SK-N-MC (cell line): ENCODE results near the gene SLAMF9.

Source experiments
- DNase-seq: peaks from one replicate; pipeline ENCODE4 v3.0.0-alpha.2; 2011; ENCODE audit warnings: low read depth, low spot score
- H3K27ac ChIP-seq: fragments of 200-600 bp; sonication (generic); 2 replicates; pipeline ENCODE4 v1.5.1; 2016; ENCODE audit warnings: mixed run types
- H3K36me3 ChIP-seq: fragments of 200-600 bp; sonication (generic); 2 replicates; pipeline ENCODE4 v1.6.1; 2017; ENCODE audit warnings: antibody characterized with exemption, low read length, mixed read lengths; ENCODE audit not compliant: insufficient read depth
- H3K4me3 ChIP-seq: fragments of 200-600 bp; sonication (generic); 2 replicates; pipeline ENCODE4 v1.5.1; 2016
- H3K9ac ChIP-seq: fragments of 200-600 bp; sonication (generic); 2 replicates; pipeline ENCODE4 v1.8.0; 2017; ENCODE audit warnings: mixed run types, mixed read lengths; ENCODE audit not compliant: insufficient read length
- H3K9me3 ChIP-seq: fragments of 200-600 bp; sonication (generic); 2 replicates; pipeline ENCODE4 v1.6.1; 2017; ENCODE audit warnings: low read depth, mild to moderate bottlenecking, antibody characterized with exemption, low read length, moderate library complexity, mixed read lengths
- EZH2 ChIP-seq: fragments of 200-600 bp; sonication (generic); IDR thresholded peaks from one replicate; pipeline ENCODE4 v1.6.1; 2017; ENCODE audit warnings: antibody characterized with exemption
- FOXP2 ChIP-seq: optimal IDR thresholded peaks from 2 replicates; pipeline ENCODE3; 2011; ENCODE audit warnings: mild to moderate bottlenecking, moderate library complexity; ENCODE audit not compliant: insufficient read depth; ENCODE audit errors: extremely low read length, control extremely low read depth
- POLR2AphosphoS5 ChIP-seq: IDR thresholded peaks from 2 replicates; pipeline ENCODE4 v1.6.1; 2012; ENCODE audit warnings: mild to moderate bottlenecking, low read depth, low read length, borderline replicate concordance

SLAMF9 gene

DNA sequence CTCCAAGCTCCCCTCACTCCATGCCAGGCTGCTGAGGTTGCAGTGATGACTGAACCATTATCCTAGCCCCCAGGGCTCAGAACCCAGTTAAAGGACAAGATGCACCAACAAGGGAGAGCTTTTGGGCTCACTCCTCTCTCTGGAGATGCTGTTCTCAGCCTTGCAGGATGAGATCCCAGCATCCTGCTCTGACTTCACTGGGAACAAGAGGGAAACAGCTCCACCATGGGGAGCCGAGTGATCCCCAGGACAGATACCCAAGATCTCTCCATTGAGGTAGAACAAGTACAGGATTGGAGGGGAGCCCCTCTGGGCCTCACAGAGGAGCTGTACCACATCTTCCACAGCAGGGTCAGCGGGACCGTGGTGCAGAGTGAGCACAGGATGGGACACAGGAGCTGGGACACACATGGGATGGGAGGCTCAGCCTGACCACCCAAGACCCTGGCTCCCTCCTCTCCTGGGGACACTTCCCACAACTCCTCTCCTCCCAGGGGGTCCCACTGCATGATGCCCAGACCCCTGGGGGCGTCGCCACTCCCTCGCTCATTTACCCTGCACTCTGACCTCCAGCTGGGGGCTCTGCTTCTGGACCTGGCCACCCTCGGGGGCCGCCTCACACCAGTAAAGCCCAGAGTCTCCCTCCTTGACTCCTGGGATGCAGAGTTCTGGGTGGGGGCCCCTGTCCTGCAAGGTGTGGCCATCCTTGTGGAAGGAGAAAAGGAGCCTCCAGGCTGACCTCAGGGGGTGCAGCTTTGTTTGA, 18.6 kb upstream of the SLAMF9 start:
- no peak for TF ChIP-seq FOXP2
- TF ChIP-seq POLR2AphosphoS5, result no peak
- no peak for TF ChIP-seq EZH2
- DNase-seq, result no peak
- Histone ChIP-seq H3K27ac (no peak overlapping the region), H3K9me3 (no peaks in the 10 kb centered on the region), H3K9ac (no peak overlapping the region), H3K4me3 (no peak overlapping the region), H3K36me3 (no peaks in the 10 kb centered on the region)

DNA sequence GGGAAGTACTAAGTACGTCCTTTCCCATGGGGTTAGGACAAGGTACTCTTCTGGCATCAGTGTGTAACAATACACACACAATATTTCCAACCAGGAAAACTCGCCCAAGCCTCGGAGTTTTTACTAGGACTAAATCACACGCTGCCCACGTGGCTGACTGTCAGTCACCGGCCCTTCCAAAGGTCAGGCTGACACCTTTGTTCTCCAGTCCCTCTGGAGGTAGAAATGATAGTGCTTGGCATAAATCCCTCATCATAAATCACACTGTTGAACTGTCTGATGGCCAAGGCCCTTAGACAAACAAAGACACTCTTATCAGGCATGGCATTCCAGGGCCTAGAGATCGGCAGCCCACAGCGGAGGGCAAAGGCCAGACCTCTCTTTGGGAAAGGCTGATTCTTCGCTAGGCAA, 16.9 kb upstream of the SLAMF9 start:
- Histone ChIP-seq H3K9ac (no peak overlapping the region), H3K9me3 (no peaks in the 10 kb centered on the region), H3K27ac (no peak overlapping the region), H3K4me3 (no peak overlapping the region), H3K36me3 (no peaks in the 10 kb centered on the region)
- TF ChIP-seq EZH2 (no peak), FOXP2 (no peak), POLR2AphosphoS5 (no peak)
- DNase-seq, result no peak

DNA sequence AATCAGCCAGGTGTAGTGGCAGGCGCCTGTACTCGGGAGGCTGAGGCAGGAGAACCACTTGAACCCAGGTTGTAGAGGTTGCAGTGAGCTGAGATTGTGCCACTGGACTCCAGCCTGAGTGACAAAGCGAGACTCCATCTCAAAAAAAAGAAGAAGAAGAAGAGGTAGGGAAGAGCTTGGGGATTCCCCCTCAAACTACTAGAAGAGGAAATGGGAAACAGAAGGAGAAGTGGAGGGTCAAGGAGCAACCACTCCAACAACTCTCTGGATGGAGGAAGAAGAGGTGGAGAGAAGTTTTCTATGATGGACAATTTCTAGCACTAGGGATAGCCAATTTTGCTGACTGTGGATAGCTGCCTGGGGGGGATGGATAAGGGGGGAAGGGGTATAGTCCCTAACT, 14.9 kb upstream of the SLAMF9 start:
- Histone ChIP-seq H3K27ac (no peak overlapping the region), H3K36me3 (no peaks in the 10 kb centered on the region), H3K9me3 (no peaks in the 10 kb centered on the region), H3K4me3 (no peak overlapping the region), H3K9ac (no peak overlapping the region)
- no peak for DNase-seq
- no peak for TF ChIP-seq FOXP2
- TF ChIP-seq POLR2AphosphoS5, result no peak
- no peak for TF ChIP-seq EZH2

DNA sequence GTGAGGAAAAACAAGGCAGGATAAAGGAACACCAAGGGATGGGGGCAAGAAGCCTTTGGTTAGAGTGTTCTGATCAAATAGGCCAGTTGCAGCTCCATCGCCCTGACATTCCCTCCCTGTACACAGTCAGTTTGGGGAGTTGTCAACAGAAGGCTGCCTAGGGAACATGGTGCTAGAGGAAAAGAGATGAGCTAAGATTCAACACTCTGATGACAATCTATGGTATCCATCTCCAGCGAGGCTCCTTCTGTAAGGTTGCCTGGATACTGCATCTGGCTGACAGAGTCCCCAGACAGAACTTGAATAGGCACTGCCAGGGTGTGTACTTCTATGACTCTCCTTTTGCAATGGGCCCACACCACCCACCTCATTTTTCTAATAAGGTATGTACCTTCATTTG, 11.2 kb upstream of the SLAMF9 start:
- no peak for TF ChIP-seq FOXP2
- no peak for TF ChIP-seq POLR2AphosphoS5
- no peak for TF ChIP-seq EZH2
- no peak overlapping the region for H3K9ac ChIP-seq
- no peaks in the 10 kb centered on the region for H3K36me3 ChIP-seq
- H3K27ac ChIP-seq, result no peak overlapping the region
- H3K9me3 ChIP-seq, result no peaks in the 10 kb centered on the region
- H3K4me3 ChIP-seq, result no peak overlapping the region
- DNase-seq, result no peak

DNA sequence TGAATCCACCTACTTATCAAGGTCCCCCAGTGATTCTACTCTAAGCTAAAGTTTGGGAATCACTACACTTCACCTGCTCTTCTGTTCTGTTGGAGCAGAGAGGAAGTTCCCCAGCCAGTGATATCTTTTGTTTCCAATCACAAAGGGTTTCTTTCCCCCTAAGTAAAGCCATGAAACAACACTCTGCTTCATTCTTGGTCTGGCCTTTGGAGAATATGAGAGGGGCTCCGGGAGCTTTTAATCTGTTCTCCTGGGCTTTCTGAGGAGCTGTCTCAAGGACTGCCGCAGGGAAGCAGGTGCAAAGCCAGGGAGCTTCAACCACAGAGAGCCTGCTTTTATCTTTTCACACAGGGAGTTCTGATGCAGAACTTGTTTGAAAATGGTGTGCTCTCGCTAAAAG, 10.1 kb upstream of the SLAMF9 start:
- Histone ChIP-seq H3K27ac (no peak overlapping the region), H3K9me3 (no peaks in the 10 kb centered on the region), H3K4me3 (no peak overlapping the region), H3K36me3 (no peaks in the 10 kb centered on the region), H3K9ac (no peak overlapping the region)
- DNase-seq, result no peak
- TF ChIP-seq FOXP2, result no peak
- TF ChIP-seq POLR2AphosphoS5, result no peak
- TF ChIP-seq EZH2, result no peak

DNA sequence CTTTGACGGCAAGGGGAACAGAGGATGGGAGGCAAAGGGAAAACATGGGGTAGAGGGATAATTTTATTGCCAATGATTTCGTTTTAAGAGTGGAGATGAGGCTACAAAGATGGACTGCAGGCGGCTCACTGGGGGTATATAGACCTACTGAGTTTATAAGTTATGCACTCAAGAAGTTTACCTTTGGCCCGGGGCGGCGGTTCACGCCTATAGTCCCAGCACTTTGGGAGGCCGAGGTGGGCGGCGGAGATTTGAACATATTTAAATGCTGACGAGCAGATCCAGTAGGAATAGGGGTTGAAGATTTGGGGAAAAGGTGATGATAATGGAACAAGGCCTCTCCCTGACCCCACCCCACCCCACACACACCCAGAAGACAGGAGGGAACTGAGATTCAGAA, 8.1 kb upstream of the SLAMF9 start:
- no peak for DNase-seq
- Histone ChIP-seq H3K36me3 (no peaks in the 10 kb centered on the region), H3K27ac (no peak overlapping the region), H3K9me3 (no peaks in the 10 kb centered on the region), H3K9ac (no peak overlapping the region), H3K4me3 (no peak overlapping the region)
- TF ChIP-seq FOXP2, result no peak
- no peak for TF ChIP-seq POLR2AphosphoS5
- TF ChIP-seq EZH2, result no peak

DNA sequence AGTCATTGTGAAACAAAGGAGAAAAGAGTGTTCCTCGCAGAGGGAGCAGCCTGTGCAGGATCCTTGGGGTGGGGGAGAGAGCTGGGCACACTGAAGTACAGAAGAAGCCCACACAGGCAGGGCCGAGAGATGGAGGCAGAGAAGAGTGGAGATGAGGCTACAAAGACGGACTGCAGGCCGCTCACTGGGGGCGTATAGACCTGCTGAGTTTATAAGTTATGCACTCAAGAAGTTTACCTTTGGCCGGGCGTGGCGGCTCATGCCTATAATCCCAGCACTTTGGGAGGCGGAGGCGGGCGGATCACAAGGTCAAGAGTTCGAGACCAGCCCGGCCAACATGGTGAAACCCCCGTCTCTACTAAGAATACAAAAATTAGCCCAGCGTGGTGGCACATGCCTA, 7.6 kb upstream of the SLAMF9 start:
- no peak overlapping the region for H3K4me3 ChIP-seq

DNA sequence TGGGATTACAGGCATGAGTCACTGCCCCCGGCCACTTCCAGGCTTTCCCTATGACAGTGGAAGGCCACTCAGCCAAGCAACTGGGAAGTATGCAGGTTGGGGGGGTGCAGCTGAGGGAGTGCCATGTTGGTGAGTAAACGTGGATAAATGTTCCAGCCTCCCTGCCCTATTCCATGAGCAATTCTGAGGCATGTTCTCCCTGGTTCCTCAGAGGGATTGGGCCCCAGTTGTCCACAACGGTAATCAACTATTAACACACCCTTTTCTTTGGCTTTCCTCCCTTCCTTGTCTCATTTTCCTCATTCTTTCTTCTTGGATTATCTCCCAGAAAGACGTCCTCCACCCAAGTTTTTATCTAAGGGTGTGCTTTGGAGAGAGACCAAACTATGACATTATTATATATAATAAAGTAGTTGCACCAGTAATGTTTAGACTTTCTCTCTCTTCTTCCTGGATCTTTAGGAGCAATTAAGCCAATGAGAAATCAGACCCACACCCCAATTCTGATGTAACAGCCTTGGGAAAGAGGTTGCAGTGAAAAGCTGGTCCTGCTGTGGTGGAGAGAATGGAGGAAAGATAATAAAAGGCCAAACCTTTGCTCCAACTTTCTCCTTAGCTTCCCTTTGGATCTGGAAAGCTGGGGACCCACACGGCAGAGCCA, 6.8 kb upstream of the SLAMF9 start:
- DNase-seq, result no peak

More for the DNA sequence above, 7.6 kb upstream of the SLAMF9 start:
- TF ChIP-seq FOXP2 (no peak), POLR2AphosphoS5 (no peak), EZH2 (no peak)
- H3K9me3 ChIP-seq, result no peaks in the 10 kb centered on the region
- DNase-seq, result no peak
- H3K36me3 ChIP-seq, result no peaks in the 10 kb centered on the region
- no peak overlapping the region for H3K9ac ChIP-seq
- no peak overlapping the region for H3K27ac ChIP-seq

More for the DNA sequence above, 6.8 kb upstream of the SLAMF9 start:
- Histone ChIP-seq H3K4me3 (no peak overlapping the region), H3K9me3 (no peaks in the 10 kb centered on the region), H3K27ac (no peak overlapping the region), H3K36me3 (no peaks in the 10 kb centered on the region), H3K9ac (no peak overlapping the region)
- TF ChIP-seq POLR2AphosphoS5, result no peak
- TF ChIP-seq FOXP2, result no peak
- TF ChIP-seq EZH2, result no peak
